ENCODE measurements around the gene CDK8.

GRCh38 chr13:26324294-26324693, 70.4 kb downstream of the CDK8 start:
- TF ChIP-seq CTCF (conservative IDR thresholded peaks at IDR 0.05 in 1 of 2, IDR thresholded peaks at IDR 0.05 in 1 of 2; ENCODE audit: low read depth in 1 of 2, low read length in 2 of 2) (no peak), EZH2 (IDR thresholded peaks at IDR 0.05; ENCODE audit: low read length, missing control alignments) (no peak)
